MM.1S (cell line): ENCODE data around the gene PAEP.

Experiments
- DNase-seq: peaks from one replicate; pipeline ENCODE4 v3.0.0-alpha.2; 2015
- H2AFZ ChIP-seq: fragments of 300-600 bp; sonication (generic); 2 replicates; pipeline ENCODE4 v1.6.0; 2016; ENCODE audit warnings: antibody characterized with exemption, low read length
- H3F3A ChIP-seq: fragments of 300-600 bp; sonication (generic); 2 replicates; pipeline ENCODE4 v1.6.1; 2016; ENCODE audit warnings: mild to moderate bottlenecking, antibody characterized with exemption, low read length, moderate library complexity, mixed read lengths; ENCODE audit not compliant: insufficient read depth
- H3K27ac ChIP-seq: fragments of 300-600 bp; sonication (generic); 2 replicates; pipeline ENCODE4 v1.5.1; 2016; ENCODE audit warnings: mild to moderate bottlenecking, low read length
- H3K27me3 ChIP-seq: fragments of 300-600 bp; sonication (generic); replicated peaks from 2 replicates; pipeline ENCODE4 v1.6.0; 2016; ENCODE audit warnings: low read length; ENCODE audit not compliant: insufficient read depth
- H3K36me3 ChIP-seq: fragments of 300-600 bp; sonication (generic); replicated peaks from 2 replicates; pipeline ENCODE4 v1.6.1; 2016; ENCODE audit warnings: mild to moderate bottlenecking, low read length, mixed read lengths; ENCODE audit not compliant: insufficient read depth
- H3K4me1 ChIP-seq: fragments of 300-600 bp; sonication (generic); 2 replicates; pipeline ENCODE4 v1.6.1; 2016; ENCODE audit warnings: low read length, mixed read lengths
- H3K4me2 ChIP-seq: fragments of 300-600 bp; sonication (generic); 2 replicates; pipeline ENCODE4 v1.6.0; 2016; ENCODE audit warnings: low read depth, low read length
- H3K4me3 ChIP-seq: fragments of 300-600 bp; sonication (generic); 2 replicates; pipeline ENCODE4 v1.5.1; 2016; ENCODE audit warnings: low read length, mixed read lengths
- H3K79me2 ChIP-seq: fragments of 300-600 bp; sonication (generic); 2 replicates; pipeline ENCODE4 v1.6.1; 2016; ENCODE audit warnings: mixed run types, low read length, mixed read lengths
- H3K9ac ChIP-seq: fragments of 300-600 bp; sonication (generic); 2 replicates; pipeline ENCODE4 v1.6.1; 2016; ENCODE audit warnings: low read length, mixed read lengths
- H3K9me2 ChIP-seq: fragments of 300-600 bp; sonication (generic); replicated peaks from 2 replicates; pipeline ENCODE4 v1.6.1; 2016; ENCODE audit warnings: mild to moderate bottlenecking, low read length, mixed read lengths; ENCODE audit not compliant: insufficient read depth
- H3K9me3 ChIP-seq: fragments of 300-600 bp; sonication (generic); replicated peaks from 2 replicates; pipeline ENCODE4 v1.6.1; 2016; ENCODE audit warnings: mild to moderate bottlenecking, low read length, mixed read lengths; ENCODE audit not compliant: insufficient read depth
- H4K20me1 ChIP-seq: fragments of 300-600 bp; sonication (generic); 2 replicates; pipeline ENCODE4 v1.6.1; 2016; ENCODE audit warnings: mild to moderate bottlenecking, low read length, moderate library complexity, mixed read lengths; ENCODE audit not compliant: insufficient read depth
- CTCF ChIP-seq: fragments of 300-600 bp; sonication (generic); IDR thresholded peaks from 2 replicates; pipeline ENCODE4 v1.5.1; 2016; ENCODE audit warnings: antibody characterized with exemption, low read length, mixed read lengths
- EZH2 ChIP-seq: fragments of 300-600 bp; sonication (generic); optimal IDR thresholded peaks from 2 replicates; pipeline ENCODE3; 2017; ENCODE audit warnings: low read depth, mild to moderate bottlenecking, antibody characterized with exemption, low read length, mixed read lengths
- EZH2phosphoT487 ChIP-seq: fragments of 300-600 bp; sonication (generic); IDR thresholded peaks from 2 replicates; pipeline ENCODE4 v1.6.1; 2018; ENCODE audit warnings: antibody characterized with exemption, low read length

PAEP gene

GRCh38 chr9:135524130-135524861 is 37.3 kb upstream of the PAEP start:
- Histone ChIP-seq H3K36me3 (no peaks in the 10 kb centered on the region), H3K9me3 (no peaks in the 10 kb centered on the region; the same call in 1 of the 2 replicates), H3K27ac (no peak overlapping the region), H3K27me3 (peaks cover 3% of the 10 kb centered on the region; the same call in 1 of the 2 replicates), H3K4me1 (no peaks in the 10 kb centered on the region), H3K9me2 (no peaks in the 10 kb centered on the region), H3K79me2 (no peaks in the 10 kb centered on the region), H4K20me1 (no peaks in the 10 kb centered on the region), H3K4me3 (no peak overlapping the region), H3K9ac (no peak overlapping the region), H3F3A (no peaks in the 10 kb centered on the region), H2AFZ (no peak overlapping the region), H3K4me2 (no peak overlapping the region)
- TF ChIP-seq CTCF (no peak), EZH2phosphoT487 (no peak), EZH2 (no peak)
- DNase-seq = no peak

- H3K27me3 ChIP-seq = no peaks in the 10 kb centered on the region; the same call in 1 of the 2 replicates
- no peaks in the 10 kb centered on the region for H4K20me1 ChIP-seq
- no peaks in the 10 kb centered on the region for H3F3A ChIP-seq
- H3K36me3 ChIP-seq = no peaks in the 10 kb centered on the region
- no peaks in the 10 kb centered on the region for H3K79me2 ChIP-seq
- H3K4me1 ChIP-seq = no peaks in the 10 kb centered on the region
- H3K27ac ChIP-seq = no peak overlapping the region
- DNase-seq = no peak
- TF ChIP-seq EZH2phosphoT487 (no peak), CTCF (no peak), EZH2 (no peak)
- H3K9me3 ChIP-seq = no peaks in the 10 kb centered on the region; the same call in 1 of the 2 replicates
- H2AFZ ChIP-seq = no peak overlapping the region
- no peak overlapping the region for H3K4me3 ChIP-seq
- H3K4me2 ChIP-seq = no peak overlapping the region
- H3K9me2 ChIP-seq = no peaks in the 10 kb centered on the region
- H3K9ac ChIP-seq = no peak overlapping the region
Observed at GRCh38 chr9:135525241-135526088, 36.1 kb upstream of the PAEP start.

GRCh38 chr9:135526089-135526729 is 35.3 kb upstream of the PAEP start:
- Histone ChIP-seq H3K4me2 (no peak overlapping the region), H3K27ac (no peak overlapping the region), H3K4me3 (no peak overlapping the region), H3K9me2 (no peaks in the 10 kb centered on the region), H3K36me3 (no peaks in the 10 kb centered on the region), H3K9me3 (no peaks in the 10 kb centered on the region; the same call in 1 of the 2 replicates), H3K27me3 (no peaks in the 10 kb centered on the region; the same call in 1 of the 2 replicates), H4K20me1 (no peaks in the 10 kb centered on the region), H3K79me2 (no peaks in the 10 kb centered on the region), H3K4me1 (no peaks in the 10 kb centered on the region), H3K9ac (no peak overlapping the region), H2AFZ (no peak overlapping the region), H3F3A (no peaks in the 10 kb centered on the region)
- TF ChIP-seq EZH2 (no peak), CTCF (no peak), EZH2phosphoT487 (no peak)
- DNase-seq = no peak
